ENCODE data around the gene IQCK.

Gene IQCK

GRCh38 chr16:19898166-19898565 is 180.1 kb downstream of the IQCK start:
- Histone ChIP-seq H3F3A (ENCODE audit: insufficient read depth) (no peaks in the 10 kb centered on the region), H4K20me1 (ENCODE audit: low read depth, low read length) (no peaks in the 10 kb centered on the region), H3K36me3 (ENCODE audit: low read length) (no peaks in the 10 kb centered on the region), H3K4me2 (ENCODE audit: low read depth, low read length, poor library complexity, severe bottlenecking) (no peak overlapping the region), H3K9me3 (ENCODE audit: insufficient read depth, low read length) (no peaks in the 10 kb centered on the region), H3K4me3 (ENCODE audit: insufficient read depth, low read length, poor library complexity, severe bottlenecking) (no peak overlapping the region), H3K79me2 (ENCODE audit: insufficient read depth, low read length) (no peaks in the 10 kb centered on the region), H2AFZ (ENCODE audit: low read depth, low read length, severe bottlenecking) (no peak overlapping the region), H3K9ac (ENCODE audit: low read length) (no peak overlapping the region), H3K27me3 (ENCODE audit: low read length) (no peaks in the 10 kb centered on the region), H3K9me2 (replicated peaks; ENCODE audit: insufficient read depth, low read length) (no peaks in the 10 kb centered on the region), H3K27ac (ENCODE audit: low read depth, low read length) (no peak overlapping the region)
- TF ChIP-seq EZH2phosphoT487 (conservative IDR thresholded peaks at IDR 0.05; ENCODE audit: low read length) (no peak), CTCF (IDR thresholded peaks at IDR 0.05; ENCODE audit: insufficient read depth, low read length, poor library complexity, severe bottlenecking) (no peak)

- no peak overlapping the region for H3K9ac ChIP-seq (ENCODE audit: low read length)
- no peak overlapping the region for H3K4me3 ChIP-seq (ENCODE audit: insufficient read depth, low read length, poor library complexity, severe bottlenecking)
- no peaks in the 10 kb centered on the region for H3K9me2 ChIP-seq (replicated peaks; ENCODE audit: insufficient read depth, low read length)
- H3K79me2 ChIP-seq (ENCODE audit: insufficient read depth, low read length) = no peaks in the 10 kb centered on the region
- H3K36me3 ChIP-seq (ENCODE audit: low read length) = no peaks in the 10 kb centered on the region
- H3K27ac ChIP-seq (ENCODE audit: low read depth, low read length) = no peak overlapping the region
- no peaks in the 10 kb centered on the region for H3K9me3 ChIP-seq (ENCODE audit: insufficient read depth, low read length)
- H2AFZ ChIP-seq (ENCODE audit: low read depth, low read length, severe bottlenecking) = no peak overlapping the region
- H3K27me3 ChIP-seq (ENCODE audit: low read length) = no peaks in the 10 kb centered on the region
- H4K20me1 ChIP-seq (ENCODE audit: low read depth, low read length) = no peaks in the 10 kb centered on the region
- no peak overlapping the region for H3K4me2 ChIP-seq (ENCODE audit: low read depth, low read length, poor library complexity, severe bottlenecking)
- TF ChIP-seq EZH2phosphoT487 (conservative IDR thresholded peaks at IDR 0.05; ENCODE audit: low read length) (no peak), CTCF (IDR thresholded peaks at IDR 0.05; ENCODE audit: insufficient read depth, low read length, poor library complexity, severe bottlenecking) (peak; percentile 68)
- no peaks in the 10 kb centered on the region for H3F3A ChIP-seq (ENCODE audit: insufficient read depth)
Observed at GRCh38 chr16:19898924-19899604, 181.0 kb downstream of the IQCK start.

GRCh38 chr16:19899605-19899955 is 181.5 kb downstream of the IQCK start:
- no peaks in the 10 kb centered on the region for H3K79me2 ChIP-seq (ENCODE audit: insufficient read depth, low read length)
- no peaks in the 10 kb centered on the region for H3K36me3 ChIP-seq (ENCODE audit: low read length)
- H3K9ac ChIP-seq (ENCODE audit: low read length) = no peak overlapping the region
- H3K9me2 ChIP-seq (replicated peaks; ENCODE audit: insufficient read depth, low read length) = no peaks in the 10 kb centered on the region
- H3K27me3 ChIP-seq (ENCODE audit: low read length) = no peaks in the 10 kb centered on the region
- H3K27ac ChIP-seq (ENCODE audit: low read depth, low read length) = no peak overlapping the region
- H3K9me3 ChIP-seq (ENCODE audit: insufficient read depth, low read length) = no peaks in the 10 kb centered on the region
- H3F3A ChIP-seq (ENCODE audit: insufficient read depth) = no peaks in the 10 kb centered on the region
- TF ChIP-seq EZH2phosphoT487 (conservative IDR thresholded peaks at IDR 0.05; ENCODE audit: low read length) (no peak), CTCF (IDR thresholded peaks at IDR 0.05; ENCODE audit: insufficient read depth, low read length, poor library complexity, severe bottlenecking) (no peak)
- no peak overlapping the region for H3K4me2 ChIP-seq (ENCODE audit: low read depth, low read length, poor library complexity, severe bottlenecking)
- no peak overlapping the region for H3K4me3 ChIP-seq (ENCODE audit: insufficient read depth, low read length, poor library complexity, severe bottlenecking)
- H2AFZ ChIP-seq (ENCODE audit: low read depth, low read length, severe bottlenecking) = no peak overlapping the region
- no peaks in the 10 kb centered on the region for H4K20me1 ChIP-seq (ENCODE audit: low read depth, low read length)

Data from SU-DHL-6 (cell line).